Esophagus squamous epithelium (tissue), 4 donors: ENCODE data around the gene SDF4.

Experiments
- CTCF ChIP-seq, 6 experiments: fragments of 450-650 bp in 4 of 6; fragments of 200-600 bp in 2 of 6; sonication (generic) in 2 of 6; IDR thresholded peaks; one replicate each; pipeline ENCODE4 v1.5.1; 2016 to 2019; ENCODE audit warnings: antibody characterized with exemption in 6 of 6, mild to moderate bottlenecking in 4 of 6, moderate library complexity in 4 of 6
- POLR2A ChIP-seq, 4 donors: fragments of 450-650 bp; IDR thresholded peaks; one replicate each; pipeline ENCODE4 v1.6.1; 2017; ENCODE audit warnings: antibody characterized with exemption in 4 of 4, mild to moderate bottlenecking in 4 of 4, moderate library complexity in 3 of 4

DNA sequence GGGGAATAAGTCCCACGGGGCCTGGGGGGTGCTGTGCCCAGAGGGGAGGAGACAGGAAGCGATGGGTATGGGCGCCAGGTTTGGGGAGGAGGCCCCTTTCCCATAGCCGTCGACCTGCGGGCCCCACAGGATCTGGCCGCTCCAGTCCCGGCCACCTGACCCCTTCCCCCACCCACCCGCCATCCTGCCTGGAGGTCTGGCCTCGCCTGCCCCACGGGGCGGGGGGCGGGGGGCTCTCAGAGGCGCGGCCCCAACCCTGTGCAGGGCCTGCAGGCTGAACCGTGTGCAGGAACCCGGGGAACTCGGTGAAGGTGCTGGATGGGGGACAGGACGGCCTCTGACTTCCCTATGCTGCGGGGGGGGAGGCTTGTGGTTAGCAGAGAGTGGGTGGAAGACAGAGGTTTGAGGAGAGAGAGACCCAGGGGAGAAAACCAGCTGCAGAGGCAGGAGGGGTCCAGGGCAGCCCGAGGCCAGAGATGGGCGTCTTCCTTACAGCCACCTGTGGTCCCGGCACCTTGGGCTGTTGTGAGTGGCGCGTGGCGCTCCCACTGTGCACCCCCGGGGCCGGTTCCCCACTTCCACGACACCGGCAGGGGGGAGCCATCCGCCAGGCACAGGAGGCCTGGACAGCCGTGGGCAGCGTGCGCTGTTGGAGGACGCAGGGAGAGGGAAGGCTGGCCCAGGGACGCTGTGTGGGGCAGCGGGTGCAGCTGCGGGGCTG lies 22.9 kb downstream of the SDF4 start:
- no peak for TF ChIP-seq CTCF (IDR thresholded peaks at IDR 0.05)
- TF ChIP-seq POLR2A (IDR thresholded peaks at IDR 0.05) = no peak
